Loucy (cell line): ENCODE data around the gene ABHD18.

ENCODE experiments used
- H2AFZ ChIP-seq: fragments of 200-600 bp; sonication (generic); 2 replicates; pipeline ENCODE4 v1.6.0; 2016; ENCODE audit warnings: antibody characterized with exemption, mild to moderate bottlenecking, low read length, moderate library complexity
- H3F3A ChIP-seq: fragments of 200-600 bp; 2 replicates; pipeline ENCODE4 v1.6.0; 2016; ENCODE audit warnings: antibody characterized with exemption, low read depth, mild to moderate bottlenecking
- H3K27me3 ChIP-seq: fragments of 200-600 bp; sonication (generic); 2 replicates; pipeline ENCODE4 v1.6.1; 2014; ENCODE audit warnings: low read length, mild to moderate bottlenecking; ENCODE audit not compliant: insufficient read depth, poor library complexity, severe bottlenecking
- H3K36me3 ChIP-seq: fragments of 200-600 bp; sonication (generic); 2 replicates; pipeline ENCODE4 v1.6.1; 2016; ENCODE audit warnings: low read length; ENCODE audit not compliant: insufficient read depth
- H3K4me1 ChIP-seq: fragments of 200-600 bp; sonication (generic); 2 replicates; pipeline ENCODE4 v1.5.1; 2014; ENCODE audit warnings: low read length, mild to moderate bottlenecking; ENCODE audit not compliant: insufficient read depth, poor library complexity, severe bottlenecking
- H3K4me2 ChIP-seq: fragments of 200-600 bp; sonication (generic); 2 replicates; pipeline ENCODE4 v1.6.0; 2014; ENCODE audit warnings: antibody characterized with exemption, low read length, low read depth, mild to moderate bottlenecking; ENCODE audit not compliant: poor library complexity, severe bottlenecking
- H3K4me3 ChIP-seq: fragments of 200-600 bp; sonication (generic); 2 replicates; pipeline ENCODE4 v1.5.1; 2014; ENCODE audit warnings: low read length, mild to moderate bottlenecking, mixed read lengths; ENCODE audit not compliant: poor library complexity, severe bottlenecking
- H3K79me2 ChIP-seq: fragments of 200-600 bp; sonication (generic); 2 replicates; pipeline ENCODE4 v1.6.1; 2014; ENCODE audit warnings: low read length; ENCODE audit not compliant: insufficient read depth
- H3K9ac ChIP-seq: fragments of 200-600 bp; sonication (generic); 2 replicates; pipeline ENCODE4 v1.6.0; 2014; ENCODE audit warnings: mild to moderate bottlenecking, low read depth, low read length, moderate library complexity; ENCODE audit not compliant: poor library complexity, severe bottlenecking
- H3K9me2 ChIP-seq: fragments of 200-600 bp; sonication (generic); replicated peaks from 2 replicates; pipeline ENCODE4 v1.6.1; 2016; ENCODE audit warnings: low read depth, low read length, mixed read lengths
- H3K9me3 ChIP-seq: fragments of 200-600 bp; sonication (generic); 2 replicates; pipeline ENCODE4 v1.6.1; 2014; ENCODE audit warnings: mild to moderate bottlenecking, antibody characterized with exemption, low read length, low read depth; ENCODE audit not compliant: insufficient read depth
- H4K20me1 ChIP-seq: fragments of 200-600 bp; sonication (generic); 2 replicates; pipeline ENCODE4 v1.6.0; 2014; ENCODE audit warnings: antibody characterized with exemption, low read length, mild to moderate bottlenecking; ENCODE audit not compliant: insufficient read depth, poor library complexity, severe bottlenecking
- CTCF ChIP-seq: fragments of 200-600 bp; sonication (generic); conservative IDR thresholded peaks from 2 replicates; pipeline ENCODE4 v1.5.1; 2014; ENCODE audit warnings: mild to moderate bottlenecking, antibody characterized with exemption, low read length
- EZH2phosphoT487 ChIP-seq: fragments of 200-600 bp; IDR thresholded peaks from 2 replicates; pipeline ENCODE4 v1.6.1; 2018; ENCODE audit warnings: antibody characterized with exemption, mild to moderate bottlenecking, moderate library complexity, borderline replicate concordance

ABHD18 gene

GRCh38 chr4:127975121-127975770 lies 10.0 kb downstream of the ABHD18 start:
- Histone ChIP-seq H3K9ac (no peak overlapping the region), H3F3A (no peaks in the 10 kb centered on the region), H3K9me3 (no peaks in the 10 kb centered on the region), H2AFZ (no peak overlapping the region), H3K4me1 (peaks cover 4% of the 10 kb centered on the region), H3K9me2 (no peaks in the 10 kb centered on the region), H3K4me3 (no peak overlapping the region), H3K4me2 (no peak overlapping the region), H3K79me2 (peaks cover 32% of the 10 kb centered on the region), H4K20me1 (peaks cover 8% of the 10 kb centered on the region), H3K36me3 (no peaks in the 10 kb centered on the region), H3K27me3 (no peaks in the 10 kb centered on the region)
- TF ChIP-seq CTCF (no peak), EZH2phosphoT487 (no peak)

- no peak for TF ChIP-seq EZH2phosphoT487
- no peak for TF ChIP-seq CTCF
- no peak overlapping the region for H3K4me2 ChIP-seq
- no peaks in the 10 kb centered on the region for H3K9me2 ChIP-seq
- H3K4me1 ChIP-seq = no peaks in the 10 kb centered on the region
- H3K27me3 ChIP-seq = no peaks in the 10 kb centered on the region
- H3K36me3 ChIP-seq = 0 out of 2 replicates have a peak, but pooled peaks cover under 1% of the 10 kb centered on the region
- no peak overlapping the region for H3K4me3 ChIP-seq
- H4K20me1 ChIP-seq = no peaks in the 10 kb centered on the region
- H3F3A ChIP-seq = no peaks in the 10 kb centered on the region
- H2AFZ ChIP-seq = no peak overlapping the region
- no peak overlapping the region for H3K9ac ChIP-seq
- no peaks in the 10 kb centered on the region for H3K9me3 ChIP-seq
- H3K79me2 ChIP-seq = peaks cover 5% of the 10 kb centered on the region; the same call in 1 of the 2 replicates
Measured at GRCh38 chr4:127978930-127979329, 13.7 kb downstream of the ABHD18 start.

- Histone ChIP-seq H2AFZ (no peak overlapping the region), H3K4me3 (no peak overlapping the region), H3K9ac (no peak overlapping the region), H3K9me3 (no peaks in the 10 kb centered on the region), H3K36me3 (peaks cover 5% of the 10 kb centered on the region; the same call in 1 of the 2 replicates), H3K4me1 (no peaks in the 10 kb centered on the region), H3F3A (no peaks in the 10 kb centered on the region), H3K27me3 (no peaks in the 10 kb centered on the region), H3K4me2 (no peak overlapping the region), H4K20me1 (no peaks in the 10 kb centered on the region), H3K9me2 (no peaks in the 10 kb centered on the region), H3K79me2 (no peaks in the 10 kb centered on the region)
- TF ChIP-seq EZH2phosphoT487 (no peak), CTCF (no peak)
Measured at GRCh38 chr4:127982445-127982844, 17.2 kb downstream of the ABHD18 start.
